ENCODE data around the gene MAST4. TPM values are rescaled to one million over a fixed set of nuclear protein-coding genes. Genes with fewer than 3 reads are reported as not detected.

The MAST4 gene
- total and polyA plus RNA-seq, 12 donors, result 29.6 to 93.3 (median 76.6) TPM

GRCh38 chr5:67140413-67140812, 544.2 kb downstream of the MAST4 start:
- DNase-seq (no peak), ATAC-seq (no peak)
- Histone ChIP-seq H3K4me3 (no peak overlapping the region), H3K4me1 (no peaks in the 10 kb centered on the region), H3K27me3 (no peaks in the 10 kb centered on the region), H3K9me3 (no peaks in the 10 kb centered on the region), H3K27ac (no peak overlapping the region), H3K36me3 (peaks cover 0 to 100% (median 45%) of the 10 kb centered on the region in 9 donors)
- intact Hi-C loops (cut with DNase I), result loop anchor here in 1 of 10 donors (10.0 kb wide), 2 partner anchors 156 to 326 kb away; no protein-coding TSS in a partner anchor
- WGBS, 2 donors, result 91 to 94% methylated on average over 4 of the region's 4 CpGs
- TF ChIP-seq, protein P1, sequence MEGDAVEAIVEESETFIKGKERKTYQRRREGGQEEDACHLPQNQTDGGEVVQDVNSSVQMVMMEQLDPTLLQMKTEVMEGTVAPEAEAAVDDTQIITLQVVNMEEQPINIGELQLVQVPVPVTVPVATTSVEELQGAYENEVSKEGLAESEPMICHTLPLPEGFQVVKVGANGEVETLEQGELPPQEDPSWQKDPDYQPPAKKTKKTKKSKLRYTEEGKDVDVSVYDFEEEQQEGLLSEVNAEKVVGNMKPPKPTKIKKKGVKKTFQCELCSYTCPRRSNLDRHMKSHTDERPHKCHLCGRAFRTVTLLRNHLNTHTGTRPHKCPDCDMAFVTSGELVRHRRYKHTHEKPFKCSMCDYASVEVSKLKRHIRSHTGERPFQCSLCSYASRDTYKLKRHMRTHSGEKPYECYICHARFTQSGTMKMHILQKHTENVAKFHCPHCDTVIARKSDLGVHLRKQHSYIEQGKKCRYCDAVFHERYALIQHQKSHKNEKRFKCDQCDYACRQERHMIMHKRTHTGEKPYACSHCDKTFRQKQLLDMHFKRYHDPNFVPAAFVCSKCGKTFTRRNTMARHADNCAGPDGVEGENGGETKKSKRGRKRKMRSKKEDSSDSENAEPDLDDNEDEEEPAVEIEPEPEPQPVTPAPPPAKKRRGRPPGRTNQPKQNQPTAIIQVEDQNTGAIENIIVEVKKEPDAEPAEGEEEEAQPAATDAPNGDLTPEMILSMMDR (IDR thresholded peaks at IDR 0.05), result no peak

GRCh38 chr5:67141644-67142043, 545.5 kb downstream of the MAST4 start:
- no peak overlapping the region for H3K27ac ChIP-seq
- no peaks in the 10 kb centered on the region for H3K4me1 ChIP-seq
- ATAC-seq, result no peak
- no peaks in the 10 kb centered on the region for H3K27me3 ChIP-seq
- H3K9me3 ChIP-seq, result no peaks in the 10 kb centered on the region
- TF ChIP-seq, protein P1 (IDR thresholded peaks at IDR 0.05), result no peak
- H3K36me3 ChIP-seq, result peaks cover 0 to 100% (median 56%) of the 10 kb centered on the region in 9 donors
- intact Hi-C loops (cut with DNase I), result loop anchor here in 1 of 10 donors (10.0 kb wide), 2 partner anchors 157 to 327 kb away; no protein-coding TSS in a partner anchor
- DNase-seq, result no peak
- no peak overlapping the region for H3K4me3 ChIP-seq

GRCh38 chr5:67142816-67143215, 546.6 kb downstream of the MAST4 start:
- ATAC-seq (peak in 5 of 8 donors; percentile 32 to 67 (median 51)), DNase-seq (peak in 1 of 2 donors; percentile 17)
- Histone ChIP-seq H3K4me1 (no peaks in the 10 kb centered on the region), H3K4me3 (no peak overlapping the region), H3K36me3 (peaks cover 0 to 100% (median 60%) of the 10 kb centered on the region in 9 donors), H3K9me3 (no peaks in the 10 kb centered on the region), H3K27ac (no peak overlapping the region), H3K27me3 (no peaks in the 10 kb centered on the region)
- TF ChIP-seq, protein P1 (IDR thresholded peaks at IDR 0.05), result no peak
- WGBS, 2 donors, result 68 to 79% methylated on average over 8 of the region's 8 CpGs
- intact Hi-C loops (cut with DNase I), result loop anchor here in 1 of 10 donors (10.0 kb wide), 2 partner anchors 158 to 328 kb away; no protein-coding TSS in a partner anchor

GRCh38 chr5:67143549-67143948, 547.4 kb downstream of the MAST4 start:
- no peak for ATAC-seq
- no peak overlapping the region for H3K27ac ChIP-seq
- H3K4me3 ChIP-seq, result no peak overlapping the region
- no peaks in the 10 kb centered on the region for H3K9me3 ChIP-seq
- WGBS, 2 donors, result 99 to 100% methylated on average over 2 of the region's 2 CpGs
- intact Hi-C loops (cut with DNase I), result loop anchor here in 1 of 10 donors (10.0 kb wide), 2 partner anchors 159 to 329 kb away; no protein-coding TSS in a partner anchor
- no peaks in the 10 kb centered on the region for H3K27me3 ChIP-seq
- TF ChIP-seq, protein P1 (IDR thresholded peaks at IDR 0.05), result no peak
- no peak for DNase-seq
- peaks cover 0 to 100% (median 60%) of the 10 kb centered on the region in 9 donors for H3K36me3 ChIP-seq
- no peaks in the 10 kb centered on the region for H3K4me1 ChIP-seq
